Transverse colon (tissue), 4 donors: ENCODE data around the gene PDZD2.

ENCODE experiments used
- EP300 ChIP-seq: sonication (generic); formaldehyde crosslinking; IDR thresholded peaks from one replicate; pipeline ENCODE4 v1.6.1; 2017; ENCODE audit warnings: antibody characterized with exemption, low read depth
- POLR2A ChIP-seq: fragments of 450-650 bp; IDR thresholded peaks from one replicate; pipeline ENCODE4 v1.6.1; 2016; ENCODE audit warnings: antibody characterized with exemption, mild to moderate bottlenecking, moderate library complexity
- POLR2AphosphoS5 ChIP-seq, 3 donors: sonication (generic); formaldehyde crosslinking; IDR thresholded peaks; one replicate each; pipeline ENCODE4 v1.6.1; 2016; ENCODE audit warnings: antibody characterized with exemption in 3 of 3
- TF ChIP-seq, protein P1 (sequence below), 5 experiments: fragments of 200-600 bp in 3 of 5; fragments of 450-650 bp in 2 of 5; sonication (generic) in 3 of 5; IDR thresholded peaks; 1 replicate in 2 of 5; 2 replicates in 3 of 5; pipeline ENCODE4 v1.5.1; 2016 to 2017; ENCODE audit warnings: antibody characterized with exemption in 5 of 5, inconsistent platforms in 3 of 5, mild to moderate bottlenecking in 2 of 5, moderate library complexity in 1 of 5

DNA sequence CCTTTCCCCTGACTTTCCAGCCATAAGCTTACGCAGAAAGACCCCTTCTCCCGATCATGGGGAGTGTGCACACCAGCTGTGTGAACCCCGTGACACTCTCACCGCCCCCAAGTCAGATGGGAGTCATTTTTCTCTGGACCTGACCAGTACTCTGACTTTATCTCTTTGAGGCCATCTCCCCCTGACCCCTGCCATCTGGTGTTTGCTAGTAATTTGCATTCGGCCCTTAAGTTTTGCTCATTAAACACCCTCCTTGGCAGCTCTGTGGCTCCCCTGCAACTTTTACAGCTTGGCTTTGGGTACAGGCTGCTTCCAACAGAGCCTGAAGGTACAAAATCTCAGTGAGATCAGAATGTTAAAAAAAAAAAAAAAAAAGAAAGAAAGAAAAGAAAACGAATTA is 43.9 kb downstream of the PDZD2 start:
- TF ChIP-seq, protein P1, sequence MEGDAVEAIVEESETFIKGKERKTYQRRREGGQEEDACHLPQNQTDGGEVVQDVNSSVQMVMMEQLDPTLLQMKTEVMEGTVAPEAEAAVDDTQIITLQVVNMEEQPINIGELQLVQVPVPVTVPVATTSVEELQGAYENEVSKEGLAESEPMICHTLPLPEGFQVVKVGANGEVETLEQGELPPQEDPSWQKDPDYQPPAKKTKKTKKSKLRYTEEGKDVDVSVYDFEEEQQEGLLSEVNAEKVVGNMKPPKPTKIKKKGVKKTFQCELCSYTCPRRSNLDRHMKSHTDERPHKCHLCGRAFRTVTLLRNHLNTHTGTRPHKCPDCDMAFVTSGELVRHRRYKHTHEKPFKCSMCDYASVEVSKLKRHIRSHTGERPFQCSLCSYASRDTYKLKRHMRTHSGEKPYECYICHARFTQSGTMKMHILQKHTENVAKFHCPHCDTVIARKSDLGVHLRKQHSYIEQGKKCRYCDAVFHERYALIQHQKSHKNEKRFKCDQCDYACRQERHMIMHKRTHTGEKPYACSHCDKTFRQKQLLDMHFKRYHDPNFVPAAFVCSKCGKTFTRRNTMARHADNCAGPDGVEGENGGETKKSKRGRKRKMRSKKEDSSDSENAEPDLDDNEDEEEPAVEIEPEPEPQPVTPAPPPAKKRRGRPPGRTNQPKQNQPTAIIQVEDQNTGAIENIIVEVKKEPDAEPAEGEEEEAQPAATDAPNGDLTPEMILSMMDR (IDR thresholded peaks at IDR 0.05) = no peak
- TF ChIP-seq EP300 (no peak), POLR2A (no peak), POLR2AphosphoS5 (IDR thresholded peaks at IDR 0.05) (no peak)
